Measurements from ENCODE around the gene HSBP1L1.
"Not testable (repeated sequence)": the region's sequence is repeated elsewhere in the genome, so short reads cannot be mapped to it uniquely, and the experiment has no call there.

Gene HSBP1L1

GRCh38 chr18:79988071-79988450 lies 23.6 kb downstream of the HSBP1L1 start:
- DNase-seq = peak; percentile 30 to 67

DNA sequence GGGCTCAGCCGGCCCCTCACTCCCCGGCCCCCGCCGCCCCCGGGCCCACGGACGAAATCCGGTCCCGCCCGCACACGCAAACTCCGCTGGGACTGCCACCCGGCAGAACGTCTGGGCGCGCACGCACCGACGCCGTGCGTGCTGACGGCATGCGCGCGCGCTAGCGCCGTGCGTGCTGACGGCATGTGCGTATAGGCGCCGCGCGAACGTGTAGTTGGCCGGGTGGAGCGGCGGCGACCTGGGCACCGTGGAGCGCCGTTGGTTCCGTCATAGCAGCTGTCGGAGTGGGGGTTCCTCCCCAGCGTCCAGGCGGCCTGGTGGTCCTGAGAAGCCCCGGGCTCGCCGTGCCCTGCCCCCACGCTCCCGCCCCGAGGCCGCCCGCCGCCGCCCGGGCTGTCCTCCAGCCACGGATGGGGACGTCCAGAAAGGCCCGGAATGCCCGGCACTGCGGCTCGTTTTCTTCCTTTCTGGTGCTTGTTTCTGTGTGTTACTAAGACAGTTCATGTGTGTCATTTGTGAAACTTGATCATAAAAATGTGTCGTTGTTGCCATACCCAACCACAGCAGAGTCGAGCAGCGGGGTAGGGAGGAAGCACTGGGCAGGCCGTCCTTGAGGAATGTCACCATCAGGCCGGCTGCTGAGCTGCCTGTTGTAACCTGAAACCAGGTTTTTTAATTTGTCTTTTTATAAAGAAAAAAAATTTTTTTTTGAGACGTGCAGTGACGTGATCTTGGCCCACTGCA lies 24.2 kb downstream of the HSBP1L1 start, which contains the start of gene TXNL4A:
Gene TXNL4A, minus strand, starts transcription at position 113 of the 744 bp plus-strand sequence. CDS start 171 bp downstream, outside the sequence.
- DNase-seq = peak; percentile 30 to 83

- DNase-seq = no peak
Observed at GRCh38 chr18:79989195-79989497, 24.7 kb downstream of the HSBP1L1 start.

- no peak for DNase-seq
Observed at GRCh38 chr18:79991494-79991893, 27.1 kb downstream of the HSBP1L1 start.

DNA sequence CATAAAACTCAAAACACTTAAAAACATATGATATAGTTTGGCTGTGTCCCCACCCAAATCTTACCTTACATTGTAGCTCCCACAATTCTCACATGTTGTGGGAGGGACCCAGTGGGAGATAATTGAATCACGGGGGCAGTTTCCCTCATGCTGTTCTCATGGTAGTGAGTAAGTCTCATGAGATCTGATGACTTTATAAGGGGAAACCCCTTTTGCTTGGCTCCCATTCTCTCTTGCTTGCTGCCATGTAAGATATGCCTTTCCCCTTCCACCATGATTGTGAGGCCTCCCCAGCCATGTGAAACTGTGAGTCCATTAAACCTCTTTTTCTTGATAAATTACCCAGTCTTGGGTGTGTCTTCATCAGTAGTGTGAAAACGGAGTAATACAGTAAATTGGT lies 35.3 kb downstream of the HSBP1L1 start:
- DNase-seq = not testable (repeated sequence)

DNA sequence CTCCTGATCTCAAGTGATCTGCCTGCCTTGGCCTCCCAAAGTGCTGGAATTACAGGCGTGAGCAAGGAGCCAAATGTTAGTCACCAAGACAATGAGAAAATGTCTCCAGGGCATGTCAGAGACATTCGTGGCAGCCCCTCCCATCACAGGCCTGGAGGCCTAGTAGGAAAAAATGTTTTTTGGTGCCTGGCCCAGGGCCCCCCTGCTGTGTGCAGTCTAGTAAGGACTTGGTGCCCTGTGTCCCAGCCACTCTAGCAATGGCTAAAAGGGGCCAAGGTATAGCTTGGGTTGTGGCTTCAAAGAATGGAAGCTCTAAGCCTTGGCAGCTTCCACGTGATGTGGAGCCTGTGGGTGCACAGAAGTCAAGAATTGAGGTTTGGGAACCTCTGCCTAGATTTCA lies 36.4 kb downstream of the HSBP1L1 start:
- no peak for DNase-seq

- DNase-seq = no peak
Observed at GRCh38 chr18:80002468-80002867, 38.0 kb downstream of the HSBP1L1 start.

DNA sequence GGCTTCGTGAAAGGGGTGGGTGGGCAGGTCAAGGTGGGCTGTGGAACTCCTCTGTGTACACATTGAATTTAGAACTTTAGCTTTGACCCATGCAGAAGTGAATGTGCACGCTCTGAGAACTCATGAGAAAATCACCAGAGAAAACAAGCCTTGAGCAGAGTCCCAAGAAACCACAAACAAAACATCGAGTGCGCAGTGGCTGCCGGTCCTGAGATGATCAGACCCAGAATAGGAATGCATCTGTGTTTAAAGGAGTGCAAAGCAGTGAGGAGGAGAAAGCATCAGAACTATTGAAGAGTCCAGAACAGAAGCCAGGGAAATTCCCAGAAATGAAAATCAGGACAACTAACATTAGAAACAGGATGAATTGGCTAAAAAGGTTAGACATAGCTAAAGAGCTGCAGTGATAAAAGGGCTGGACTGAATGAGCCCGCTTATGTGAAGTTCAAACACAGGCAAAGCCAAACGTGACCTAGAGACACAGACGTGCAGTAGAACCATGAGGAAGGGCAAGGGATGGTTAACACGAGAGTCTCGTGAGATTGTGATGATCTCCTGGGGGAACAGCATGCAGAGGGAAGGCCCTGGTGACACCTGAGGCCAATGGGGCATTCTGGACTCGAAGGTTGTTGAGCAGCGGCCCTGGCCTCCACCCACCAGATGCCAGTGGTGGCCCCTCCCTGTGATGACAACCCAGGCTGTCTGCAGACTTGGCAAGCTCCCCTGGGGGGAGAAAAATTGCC lies 40.3 kb downstream of the HSBP1L1 start:
- no peak for DNase-seq

DNA sequence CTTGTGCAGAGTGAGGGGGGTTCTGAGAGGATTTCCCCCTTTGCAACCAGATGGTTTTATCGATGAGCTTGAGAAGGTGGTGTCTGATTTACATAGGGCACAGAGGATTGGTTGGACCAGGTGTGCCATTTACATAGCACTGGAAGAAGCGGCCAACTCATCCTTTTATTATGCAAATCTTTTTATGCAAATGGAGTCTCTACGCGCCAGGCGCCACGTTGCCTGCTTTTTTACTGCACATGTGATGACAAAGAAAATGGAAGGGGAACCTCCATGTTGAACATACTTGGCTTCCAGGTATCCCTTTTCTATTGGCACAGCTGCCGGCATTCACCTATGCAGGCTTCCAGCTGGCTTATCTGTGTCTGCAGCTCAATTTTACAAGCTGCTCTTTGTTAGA lies 42.3 kb downstream of the HSBP1L1 start:
- peak; percentile 82 to 83 for DNase-seq

- DNase-seq = no peak
Observed at GRCh38 chr18:80009661-80010550, 45.5 kb downstream of the HSBP1L1 start.

DNA sequence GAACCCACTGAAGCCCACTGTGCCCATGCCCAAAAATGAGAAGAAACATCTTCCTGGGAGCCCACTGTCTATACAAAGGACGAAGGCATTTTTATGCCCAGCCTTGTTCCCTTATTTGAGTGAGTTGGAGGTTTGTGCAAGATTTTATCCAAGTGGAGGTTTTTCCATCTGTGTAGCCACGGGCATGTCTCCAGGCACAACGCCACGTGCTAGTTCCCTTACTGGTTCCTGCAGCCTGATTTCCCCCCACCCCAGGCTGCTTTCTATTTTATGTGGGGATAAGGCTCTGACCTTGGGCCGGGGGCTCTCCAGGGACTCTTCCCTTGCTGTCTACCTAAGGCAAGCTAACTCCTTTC lies 46.1 kb downstream of the HSBP1L1 start:
- no peak for DNase-seq

- not testable (repeated sequence) for DNase-seq
Observed at GRCh38 chr18:80011496-80012137, 47.2 kb downstream of the HSBP1L1 start.

GRCh38 chr18:80012714-80013113 lies 48.3 kb downstream of the HSBP1L1 start:
- DNase-seq = no peak
